HUES48 (cell line): Measurements from ENCODE around the gene BCAS1.
A peak's percentile ranks its signal among the peaks of the same experiment; 100 is the strongest.

Source experiments
- H3K27ac ChIP-seq: one replicate; pipeline ENCODE4 v1.7.0; 2013; ENCODE audit warnings: low read depth, low read length, inconsistent platforms
- H3K27me3 ChIP-seq: 2 replicates; pipeline ENCODE4 v1.6.1; 2013; ENCODE audit warnings: mild to moderate bottlenecking, low read length; ENCODE audit not compliant: control insufficient read depth, insufficient read depth
- H3K36me3 ChIP-seq: 2 replicates; pipeline ENCODE4 v1.6.1; 2013; ENCODE audit warnings: low read length; ENCODE audit not compliant: control insufficient read depth, insufficient read depth
- H3K4me1 ChIP-seq: 2 replicates; pipeline ENCODE4 v1.6.1; 2013; ENCODE audit warnings: mild to moderate bottlenecking, low read length; ENCODE audit not compliant: control insufficient read depth, insufficient read depth
- H3K4me3 ChIP-seq: 2 replicates; pipeline ENCODE4 v1.5.1; 2013; ENCODE audit warnings: mild to moderate bottlenecking, low read depth, low read length
- H3K9ac ChIP-seq: 2 replicates; pipeline ENCODE4 v1.6.1; 2013; ENCODE audit warnings: mild to moderate bottlenecking, low read depth, low read length, moderate library complexity
- H3K9me3 ChIP-seq: 2 replicates; pipeline ENCODE4 v1.6.1; 2013; ENCODE audit warnings: low read length; ENCODE audit not compliant: control insufficient read depth, insufficient read depth

The BCAS1 gene

GRCh38 chr20:53911301-53911700, 159.1 kb downstream of the BCAS1 start:
- H3K36me3 ChIP-seq = no peaks in the 10 kb centered on the region
- no peak overlapping the region for H3K4me3 ChIP-seq
- no peak overlapping the region for H3K9ac ChIP-seq
- H3K27me3 ChIP-seq = no peaks in the 10 kb centered on the region
- no peaks in the 10 kb centered on the region for H3K9me3 ChIP-seq
- H3K27ac ChIP-seq = no peak overlapping the region
- H3K4me1 ChIP-seq = peaks cover 16% of the 10 kb centered on the region

- Histone ChIP-seq H3K4me3 (no peak overlapping the region), H3K9ac (no peak overlapping the region), H3K4me1 (peaks cover 11% of the 10 kb centered on the region), H3K36me3 (no peaks in the 10 kb centered on the region), H3K9me3 (no peaks in the 10 kb centered on the region), H3K27ac (no peak overlapping the region), H3K27me3 (no peaks in the 10 kb centered on the region)
Observed at GRCh38 chr20:53910351-53911002, 159.9 kb downstream of the BCAS1 start.

- H3K9me3 ChIP-seq = no peaks in the 10 kb centered on the region
- H3K36me3 ChIP-seq = no peaks in the 10 kb centered on the region
- no peak overlapping the region for H3K9ac ChIP-seq
- H3K27ac ChIP-seq = no peak overlapping the region
- no peak overlapping the region for H3K4me3 ChIP-seq
- no peaks in the 10 kb centered on the region for H3K4me1 ChIP-seq
- no peaks in the 10 kb centered on the region for H3K27me3 ChIP-seq
Observed at GRCh38 chr20:53907968-53908751, 162.2 kb downstream of the BCAS1 start.

- Histone ChIP-seq H3K9me3 (no peaks in the 10 kb centered on the region), H3K27me3 (no peaks in the 10 kb centered on the region), H3K4me3 (no peak overlapping the region), H3K27ac (no peak overlapping the region), H3K36me3 (no peaks in the 10 kb centered on the region), H3K9ac (no peak overlapping the region), H3K4me1 (peaks cover 12% of the 10 kb centered on the region)
Observed at GRCh38 chr20:53905820-53906191, 164.6 kb downstream of the BCAS1 start.

- Histone ChIP-seq H3K4me3 (no peak overlapping the region), H3K9me3 (no peaks in the 10 kb centered on the region), H3K4me1 (peaks cover 17% of the 10 kb centered on the region), H3K27ac (no peak overlapping the region), H3K36me3 (no peaks in the 10 kb centered on the region), H3K9ac (no peak overlapping the region), H3K27me3 (no peaks in the 10 kb centered on the region)
Observed at GRCh38 chr20:53905019-53905819, 165.2 kb downstream of the BCAS1 start.

GRCh38 chr20:53904261-53904660, 166.1 kb downstream of the BCAS1 start:
- peaks cover 27% of the 10 kb centered on the region for H3K4me1 ChIP-seq
- no peak overlapping the region for H3K9ac ChIP-seq
- H3K9me3 ChIP-seq = no peaks in the 10 kb centered on the region
- H3K4me3 ChIP-seq = no peak overlapping the region
- no peaks in the 10 kb centered on the region for H3K27me3 ChIP-seq
- H3K36me3 ChIP-seq = no peaks in the 10 kb centered on the region
- H3K27ac ChIP-seq = no peak overlapping the region

- peaks cover 33% of the 10 kb centered on the region for H3K4me1 ChIP-seq
- no peak overlapping the region for H3K9ac ChIP-seq
- no peak overlapping the region for H3K27ac ChIP-seq
Observed at GRCh38 chr20:53903652-53903987, 166.8 kb downstream of the BCAS1 start.

GRCh38 chr20:53902968-53903651, 167.3 kb downstream of the BCAS1 start:
- Histone ChIP-seq H3K9ac (no peak overlapping the region), H3K27me3 (no peaks in the 10 kb centered on the region), H3K4me3 (no peak overlapping the region), H3K27ac (no peak overlapping the region), H3K4me1 (peaks cover 39% of the 10 kb centered on the region), H3K36me3 (no peaks in the 10 kb centered on the region), H3K9me3 (no peaks in the 10 kb centered on the region)

More at GRCh38 chr20:53903652-53903987, 166.8 kb downstream of the BCAS1 start:
- Histone ChIP-seq H3K9me3 (no peaks in the 10 kb centered on the region), H3K27me3 (no peaks in the 10 kb centered on the region), H3K4me3 (no peak overlapping the region), H3K36me3 (no peaks in the 10 kb centered on the region)

GRCh38 chr20:53901497-53902096, 168.8 kb downstream of the BCAS1 start:
- no peaks in the 10 kb centered on the region for H3K9me3 ChIP-seq
- no peaks in the 10 kb centered on the region for H3K27me3 ChIP-seq
- H3K9ac ChIP-seq = no peak overlapping the region
- peaks cover 42% of the 10 kb centered on the region for H3K4me1 ChIP-seq
- no peaks in the 10 kb centered on the region for H3K36me3 ChIP-seq
- no peak overlapping the region; the same call in 1 of the 2 replicates for H3K4me3 ChIP-seq
- no peak overlapping the region for H3K27ac ChIP-seq

GRCh38 chr20:53901064-53901463, 169.3 kb downstream of the BCAS1 start:
- Histone ChIP-seq H3K27ac (peak overlapping the region; percentile 52), H3K9me3 (no peaks in the 10 kb centered on the region), H3K4me1 (peaks cover 42% of the 10 kb centered on the region), H3K4me3 (no peak overlapping the region; the same call in 1 of the 2 replicates), H3K27me3 (no peaks in the 10 kb centered on the region), H3K36me3 (no peaks in the 10 kb centered on the region), H3K9ac (no peak overlapping the region)
